IPS DF 4.7 (cell line): ENCODE data around the gene IL34.

Experiments used
- DNase-seq: peaks from one replicate; pipeline ENCODE4 v3.0.0-alpha.2; 2013; ENCODE audit warnings: low spot score; ENCODE audit errors: extremely low read depth

Gene IL34

DNA sequence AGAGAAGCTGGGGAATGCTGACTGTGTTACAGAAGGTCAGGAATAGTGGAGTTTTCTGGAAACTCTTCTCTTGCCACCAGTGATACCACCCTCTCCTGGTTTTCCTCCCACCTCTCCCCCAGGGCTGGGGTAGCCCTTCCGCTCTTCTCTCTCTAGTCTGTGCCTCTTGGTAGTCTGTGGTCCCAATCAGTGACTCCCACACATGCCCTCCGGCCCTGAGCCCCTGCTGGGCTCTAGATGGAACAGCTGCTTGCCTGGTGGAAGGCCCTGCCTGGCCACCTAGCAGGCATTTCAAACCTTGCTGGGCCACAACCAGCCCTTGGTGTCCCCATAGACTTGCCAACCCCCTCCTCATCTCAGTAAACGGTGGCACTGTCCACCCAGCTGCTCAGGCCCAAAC, 54.7 kb downstream of the IL34 start:
- no peak for DNase-seq

GRCh38 chr16:70701596-70701995, 55.2 kb downstream of the IL34 start:
- no peak for DNase-seq

- DNase-seq = no peak
These were observed 55.6 kb downstream of the IL34 start for GRCh38 chr16:70701998-70702397.

- no peak for DNase-seq
These were observed 56.3 kb downstream of the IL34 start for GRCh38 chr16:70702624-70703023.

DNA sequence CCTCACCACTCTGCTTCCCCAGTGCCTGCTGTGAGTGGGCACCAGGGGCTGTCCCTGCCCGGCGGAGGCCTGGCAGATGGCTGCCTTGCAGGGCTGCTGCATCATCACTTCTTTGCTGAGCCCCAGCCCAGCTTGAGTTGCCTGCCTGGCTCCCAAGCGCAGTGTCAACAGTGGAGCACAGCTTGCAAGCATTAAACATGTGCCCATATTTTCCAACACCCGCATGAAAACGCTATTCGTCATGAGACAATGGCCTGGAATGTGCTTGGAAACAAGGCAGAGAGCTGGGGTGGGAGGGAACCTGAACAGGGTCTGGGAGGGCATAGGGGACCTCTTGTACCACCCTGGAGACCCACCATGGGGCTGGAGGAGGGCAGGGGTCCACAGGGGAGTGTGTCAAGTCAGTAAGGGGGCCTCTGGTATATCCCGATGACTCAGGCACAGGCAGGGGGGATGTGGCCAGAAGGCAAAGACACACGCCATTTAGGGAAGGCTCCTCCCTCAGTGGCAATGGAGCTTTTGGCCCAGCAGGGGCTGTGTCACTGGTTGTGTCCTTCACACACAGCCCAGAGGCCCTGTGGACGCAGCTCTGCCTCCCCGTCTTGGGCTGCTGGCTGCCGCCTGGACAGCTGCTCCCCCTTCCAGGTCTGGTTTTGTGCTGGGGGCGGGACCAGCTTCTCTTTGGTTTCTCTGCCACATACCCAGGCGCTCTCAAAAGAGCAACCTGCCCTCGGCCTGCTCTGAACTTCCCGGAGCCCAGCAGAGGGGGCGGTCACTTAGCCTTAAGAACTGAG, 56.9 kb downstream of the IL34 start:
- DNase-seq = no peak

GRCh38 chr16:70703835-70704381, 57.5 kb downstream of the IL34 start:
- DNase-seq = no peak

DNA sequence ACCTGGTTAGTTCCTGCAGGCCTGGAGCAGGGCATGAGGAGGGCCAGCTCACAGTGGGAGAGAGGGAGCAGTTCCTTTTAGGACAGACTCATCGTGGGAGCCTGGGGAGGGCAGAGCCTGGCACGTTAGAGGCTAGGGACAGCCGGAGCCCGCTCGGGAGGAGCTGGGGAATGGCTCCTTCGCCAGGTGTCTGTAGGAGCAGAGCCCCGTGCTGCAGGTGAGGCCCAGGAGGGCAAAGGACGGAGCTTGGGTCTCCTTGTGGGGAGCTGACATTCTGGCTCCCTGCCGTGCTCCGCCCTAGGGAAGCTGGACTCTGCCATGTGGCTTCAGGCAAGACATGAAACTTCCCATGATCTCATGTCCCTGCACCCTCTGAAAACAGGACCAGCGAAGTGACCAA, 58.2 kb downstream of the IL34 start:
- DNase-seq = no peak

GRCh38 chr16:70705056-70705455, 58.7 kb downstream of the IL34 start:
- DNase-seq = no peak

GRCh38 chr16:70706948-70707465, 60.6 kb downstream of the IL34 start:
- no peak for DNase-seq

GRCh38 chr16:70708366-70709246, 62.2 kb downstream of the IL34 start:
- no peak for DNase-seq

- DNase-seq = no peak
These were observed 63.1 kb downstream of the IL34 start for GRCh38 chr16:70709457-70709856.

DNA sequence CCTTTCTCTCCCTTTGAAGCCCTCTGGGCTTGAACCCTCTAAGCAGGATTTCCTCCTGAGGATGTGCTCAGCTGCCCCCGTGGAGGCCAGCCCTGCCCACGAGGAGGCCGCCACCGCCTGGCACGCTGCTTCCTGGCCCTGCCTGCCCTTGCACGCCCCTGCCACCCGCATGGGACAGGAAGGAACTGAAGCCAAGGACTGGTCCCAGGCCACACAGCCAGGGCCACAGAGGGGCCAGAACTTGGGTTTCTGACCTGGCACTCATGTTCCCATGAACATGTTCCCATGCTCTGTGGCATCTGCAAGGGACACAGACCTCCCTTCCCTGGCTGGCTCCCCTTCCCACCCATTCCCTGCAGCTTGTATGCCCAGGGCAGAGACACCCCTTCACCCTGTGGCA, 63.6 kb downstream of the IL34 start:
- no peak for DNase-seq
